Measurements from ENCODE around the gene LRRN4CL.
"Not testable (repeated sequence)": the region's sequence is repeated elsewhere in the genome, so short reads cannot be mapped to it uniquely, and the experiment has no call there.

Gene LRRN4CL

DNA sequence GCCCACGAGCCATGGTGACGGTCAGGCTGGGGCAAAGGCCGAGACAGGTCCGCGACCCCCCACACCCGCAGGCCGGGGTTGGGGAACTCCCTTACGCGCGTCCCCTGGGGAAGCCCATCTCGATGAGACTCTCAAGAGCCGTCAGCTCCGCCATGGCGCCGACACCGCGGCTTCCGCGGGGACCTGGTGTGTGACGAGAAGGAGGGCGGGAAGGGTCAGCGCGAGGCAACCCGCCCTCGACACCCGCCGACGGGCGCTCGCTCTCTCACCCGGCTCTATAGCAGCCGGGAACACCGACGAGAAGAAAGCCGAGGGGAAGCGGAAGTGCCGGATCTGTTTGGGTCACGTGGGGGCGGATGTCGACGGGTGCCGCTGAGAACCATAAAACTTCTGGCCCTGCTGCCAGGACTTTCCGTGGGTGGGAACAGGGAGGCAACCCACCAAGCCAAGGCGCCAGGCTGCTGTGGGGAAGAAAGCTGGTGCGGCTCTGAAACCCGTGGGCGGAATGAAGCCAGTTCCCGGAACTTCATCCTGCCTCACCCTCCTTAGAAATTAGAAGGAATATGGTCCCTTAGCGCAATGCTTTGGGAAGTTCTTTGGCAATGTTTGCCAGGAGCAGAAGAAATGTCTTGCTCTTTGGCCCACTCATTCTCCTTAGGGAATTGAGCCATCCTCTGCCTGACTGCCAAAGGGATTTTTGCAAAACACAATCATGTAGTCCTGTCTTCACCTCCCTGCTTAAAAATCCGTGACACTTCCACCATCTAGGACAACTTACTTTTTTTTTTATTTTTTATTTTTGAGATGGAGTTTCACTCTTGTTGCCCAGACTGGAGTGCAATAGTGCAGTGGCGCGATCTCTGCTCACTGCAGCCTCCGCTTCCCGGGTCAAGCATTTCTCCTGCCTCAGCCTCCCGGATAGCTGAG, 10.3 kb downstream of the LRRN4CL start, which contains the start of gene UBXN1:
Gene UBXN1, minus strand, starts transcription at position 304 of the 927 bp plus-strand sequence. Its CDS starts 150 bp downstream, at position 154.
- TF ChIP-seq, protein P1, sequence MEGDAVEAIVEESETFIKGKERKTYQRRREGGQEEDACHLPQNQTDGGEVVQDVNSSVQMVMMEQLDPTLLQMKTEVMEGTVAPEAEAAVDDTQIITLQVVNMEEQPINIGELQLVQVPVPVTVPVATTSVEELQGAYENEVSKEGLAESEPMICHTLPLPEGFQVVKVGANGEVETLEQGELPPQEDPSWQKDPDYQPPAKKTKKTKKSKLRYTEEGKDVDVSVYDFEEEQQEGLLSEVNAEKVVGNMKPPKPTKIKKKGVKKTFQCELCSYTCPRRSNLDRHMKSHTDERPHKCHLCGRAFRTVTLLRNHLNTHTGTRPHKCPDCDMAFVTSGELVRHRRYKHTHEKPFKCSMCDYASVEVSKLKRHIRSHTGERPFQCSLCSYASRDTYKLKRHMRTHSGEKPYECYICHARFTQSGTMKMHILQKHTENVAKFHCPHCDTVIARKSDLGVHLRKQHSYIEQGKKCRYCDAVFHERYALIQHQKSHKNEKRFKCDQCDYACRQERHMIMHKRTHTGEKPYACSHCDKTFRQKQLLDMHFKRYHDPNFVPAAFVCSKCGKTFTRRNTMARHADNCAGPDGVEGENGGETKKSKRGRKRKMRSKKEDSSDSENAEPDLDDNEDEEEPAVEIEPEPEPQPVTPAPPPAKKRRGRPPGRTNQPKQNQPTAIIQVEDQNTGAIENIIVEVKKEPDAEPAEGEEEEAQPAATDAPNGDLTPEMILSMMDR (IDR thresholded peaks at IDR 0.05; ENCODE audit: low read depth, low read length): no peak
- peak; percentile 73 for DNase-seq (ENCODE audit: extremely low read depth, low read depth)

DNA sequence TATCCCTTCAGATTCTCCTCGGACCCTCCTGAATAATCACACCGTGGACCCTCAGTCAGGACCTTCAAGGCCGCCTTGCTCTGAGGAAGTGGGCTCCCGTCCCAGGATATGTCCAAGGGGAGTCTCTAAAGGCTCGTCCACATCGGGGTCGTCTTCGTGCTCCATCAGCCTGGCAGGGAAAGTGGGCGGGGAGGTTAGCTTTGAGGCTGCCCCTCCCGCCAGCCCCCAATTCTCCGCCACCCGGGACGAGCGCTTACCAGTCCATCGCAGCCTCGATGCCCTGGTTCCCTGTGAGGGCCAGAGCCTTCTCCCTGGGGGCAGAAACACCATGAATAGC, 10.9 kb downstream of the LRRN4CL start:
- TF ChIP-seq, protein P1 (IDR thresholded peaks at IDR 0.05; ENCODE audit: low read depth, low read length): no peak
- no peak for DNase-seq (ENCODE audit: extremely low read depth, low read depth)

GRCh38 chr11:62677714-62678113, 11.6 kb downstream of the LRRN4CL start:
- DNase-seq (ENCODE audit: extremely low read depth, low read depth): no peak
- TF ChIP-seq, protein P1 (IDR thresholded peaks at IDR 0.05; ENCODE audit: low read depth, low read length): no peak

DNA sequence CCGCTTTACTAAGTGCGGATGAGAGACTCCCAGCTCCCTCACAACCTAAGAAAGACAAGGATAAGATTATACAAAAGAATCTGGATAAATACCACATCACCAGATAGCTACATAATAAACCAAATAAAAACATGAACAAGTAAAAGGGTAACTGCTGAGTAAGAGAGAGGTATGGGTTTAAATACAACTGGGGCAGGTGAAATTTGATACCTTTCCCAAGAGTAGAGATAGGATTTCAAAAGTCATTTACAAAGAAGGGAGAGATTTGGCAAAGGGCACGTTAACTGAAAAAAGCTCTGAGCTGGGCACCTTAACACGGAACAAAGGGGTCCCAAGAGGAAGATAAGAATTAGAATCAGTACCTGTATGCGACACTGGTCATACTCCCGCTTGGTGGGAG, 12.2 kb downstream of the LRRN4CL start:
- no peak for DNase-seq (ENCODE audit: extremely low read depth, low read depth)
- TF ChIP-seq, protein P1 (IDR thresholded peaks at IDR 0.05; ENCODE audit: low read depth, low read length): no peak

DNA sequence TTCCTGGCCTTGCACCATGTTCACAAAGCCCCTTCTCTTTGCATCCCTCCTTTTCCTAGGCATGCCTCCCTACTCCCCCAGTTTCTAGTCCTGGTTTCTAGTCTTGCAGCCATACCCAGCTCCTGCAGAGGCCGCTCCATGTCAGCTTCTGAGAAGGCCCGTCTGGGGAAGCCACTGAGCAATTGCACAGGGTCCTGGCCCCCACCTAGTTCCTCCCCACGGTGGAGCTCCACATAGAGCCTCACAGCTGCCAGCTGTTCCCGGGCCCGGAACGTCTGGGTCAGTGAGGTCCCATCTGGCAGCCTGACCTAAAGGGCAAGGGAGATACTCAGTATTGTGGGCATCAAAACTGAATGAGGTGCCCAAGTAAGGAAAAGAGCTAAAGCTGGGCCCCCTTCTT, 12.6 kb downstream of the LRRN4CL start:
- TF ChIP-seq, protein P1 (IDR thresholded peaks at IDR 0.05; ENCODE audit: low read depth, low read length): no peak
- no peak for DNase-seq (ENCODE audit: extremely low read depth, low read depth)

- DNase-seq (ENCODE audit: extremely low read depth, low read depth): not testable (repeated sequence)
Measured at GRCh38 chr11:62675415-62675814, 13.9 kb downstream of the LRRN4CL start.

DNA sequence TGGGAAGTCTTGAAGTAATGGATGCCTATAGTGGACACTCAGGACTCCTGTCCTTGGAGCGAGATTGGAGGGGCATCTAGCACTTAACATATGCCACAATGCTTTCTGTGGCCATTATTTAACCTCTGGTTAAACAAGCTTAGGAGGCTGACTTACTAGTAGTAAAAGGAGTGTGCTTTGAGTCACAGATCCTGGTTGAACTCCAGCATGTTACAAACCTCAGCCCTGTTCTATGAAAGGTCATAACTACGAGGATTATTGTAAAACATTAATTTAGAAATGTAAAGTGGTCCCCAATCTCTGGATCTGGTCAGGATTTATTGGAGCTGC, 16.2 kb downstream of the LRRN4CL start:
- TF ChIP-seq, protein P1 (IDR thresholded peaks at IDR 0.05; ENCODE audit: low read depth, low read length): no peak

More for the DNA sequence above, 16.2 kb downstream of the LRRN4CL start:
- no peak for DNase-seq (ENCODE audit: extremely low read depth, low read depth)

Data from AG09319 (cell line).